GM21381 (cell line): ENCODE measurements around the gene RASD1.

Experiments used
- ATAC-seq: cut with Tn5 transposase; IDR thresholded peaks from one replicate; pipeline ENCODE4 v1.9.1; 2021; ENCODE audit warnings: mild to moderate bottlenecking, moderate library complexity; ENCODE audit not compliant: unreplicated experiment

Gene RASD1

GRCh38 chr17:17448076-17448475, 48.1 kb downstream of the RASD1 start:
- no peak for ATAC-seq

- ATAC-seq = no peak
Observed at GRCh38 chr17:17447264-17447663, 48.9 kb downstream of the RASD1 start.

DNA sequence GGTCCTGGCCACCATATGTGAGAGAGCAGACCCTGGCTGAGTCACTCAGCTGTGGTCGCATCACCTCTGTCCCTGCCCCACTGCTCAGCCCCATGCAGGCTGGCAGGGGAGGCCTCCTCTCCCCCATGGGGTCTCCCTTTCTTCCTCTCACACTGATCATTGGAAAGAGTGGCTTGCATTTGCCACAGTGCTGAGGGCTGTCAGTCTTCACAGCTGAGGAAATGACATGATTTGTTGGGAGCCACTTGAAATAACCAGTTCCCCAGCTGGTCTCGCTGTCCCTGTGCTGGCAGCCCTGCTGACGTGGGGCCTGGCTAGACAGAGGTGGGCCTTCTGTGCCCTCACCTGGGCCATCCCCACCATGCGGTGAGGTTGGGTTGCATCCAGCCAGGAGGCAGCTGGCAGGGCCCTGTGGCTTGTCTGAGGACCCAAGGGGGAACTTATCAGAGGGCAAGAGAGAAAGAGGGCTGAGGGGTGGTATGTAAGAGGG, 49.5 kb downstream of the RASD1 start:
- no peak for ATAC-seq

DNA sequence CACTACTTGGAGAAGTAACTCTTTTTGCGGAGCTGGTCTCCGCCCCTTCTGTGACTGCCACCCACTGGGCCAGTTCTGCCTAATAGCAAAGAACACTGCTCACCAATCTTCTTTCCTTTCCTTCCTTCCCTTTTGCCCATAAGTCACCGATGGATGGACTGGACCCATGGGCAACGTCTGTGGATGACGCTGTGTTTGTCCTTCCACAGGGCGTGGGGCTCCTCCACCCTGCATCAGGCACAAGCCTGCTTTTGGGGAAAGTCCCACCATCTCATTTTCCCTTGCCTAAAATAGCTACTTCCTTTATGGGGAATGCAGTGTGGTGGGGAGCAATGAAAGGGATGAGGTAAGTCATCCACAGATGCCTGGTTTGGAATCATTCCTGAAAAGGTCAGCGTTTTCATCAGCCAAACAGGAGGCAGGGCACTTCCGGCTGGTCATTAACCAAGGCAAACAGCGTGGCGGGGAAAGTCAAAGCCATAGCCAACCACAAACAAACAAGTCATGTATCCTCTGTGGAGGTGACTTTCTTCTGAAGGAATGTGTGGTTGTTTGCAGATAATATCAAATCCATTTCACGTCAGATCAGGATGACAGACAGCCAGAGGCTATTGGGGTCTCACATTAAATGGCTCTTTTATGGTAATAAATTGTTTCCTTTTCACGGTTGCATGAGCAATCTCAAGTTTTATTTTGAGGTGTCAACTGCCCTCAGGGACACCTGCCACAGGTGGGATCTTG, 50.1 kb downstream of the RASD1 start:
- no peak for ATAC-seq

DNA sequence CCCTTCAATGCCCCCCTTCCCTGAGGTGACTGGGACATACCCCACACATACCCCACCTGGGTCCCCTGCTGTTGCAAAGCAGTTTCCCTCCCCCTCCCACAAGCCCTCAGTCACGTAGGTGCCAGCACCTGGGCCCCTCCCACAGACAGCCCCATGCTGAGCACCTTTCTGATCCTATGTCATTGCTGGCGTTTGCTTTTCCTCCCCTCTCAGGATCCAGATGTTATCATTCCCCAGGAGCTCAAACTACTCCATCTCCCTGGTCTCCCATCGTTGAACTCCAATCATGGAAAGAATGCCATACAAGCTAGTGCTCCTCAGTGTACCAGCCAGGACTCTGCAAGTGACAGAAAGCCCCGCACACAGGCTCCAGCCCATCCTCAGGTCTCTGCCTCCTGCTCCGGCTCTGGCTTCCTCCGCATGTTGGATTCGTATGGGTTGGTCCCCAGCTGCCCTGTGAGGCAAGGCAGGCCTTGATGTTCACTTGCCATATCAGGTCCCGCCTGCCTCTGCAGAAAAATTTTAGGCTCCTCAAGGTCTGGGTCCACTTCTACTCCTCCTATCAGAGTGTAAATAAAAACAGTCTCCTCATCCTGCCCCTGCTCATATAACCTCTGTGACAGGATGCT, 50.8 kb downstream of the RASD1 start:
- no peak for ATAC-seq
